ENCODE results near the gene RNASE7. TPM values are rescaled to one million over a fixed set of nuclear protein-coding genes. Genes with fewer than 3 reads are reported as not detected.

Gene RNASE7
- polyA plus RNA-seq, 1 of the 3 experiments (the other 2 are of a cell fraction), result not detected

DNA sequence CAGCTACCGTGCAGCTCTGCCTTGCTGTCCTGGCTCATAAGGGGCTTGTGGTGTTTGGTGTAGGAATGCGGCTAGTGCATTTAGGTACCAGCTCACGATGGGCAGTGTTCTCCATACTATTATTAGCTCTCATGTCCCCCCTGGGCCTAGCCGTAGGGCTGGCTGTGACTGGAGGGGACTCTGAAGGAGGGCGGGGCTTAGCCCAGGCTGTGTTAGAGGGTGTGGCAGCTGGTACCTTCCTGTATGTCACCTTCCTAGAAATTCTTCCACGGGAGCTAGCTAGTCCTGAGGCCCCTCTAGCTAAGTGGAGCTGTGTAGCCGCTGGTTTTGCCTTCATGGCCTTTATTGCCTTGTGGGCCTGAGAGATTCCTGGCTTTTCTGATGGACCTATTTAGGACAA is 40.9 kb upstream of the RNASE7 start:
- no peak for DNase-seq
- Histone ChIP-seq H3K9me2 (no peaks in the 10 kb centered on the region), H3K4me3 (ENCODE audit: low read depth in 2 of 2, low read length in 1 of 2) (no peak overlapping the region), H2AFZ (ENCODE audit: low read depth) (no peak overlapping the region), H3K36me3 (replicated peaks in 1 of 2; ENCODE audit: control insufficient read depth in 1 of 2, insufficient read depth in 2 of 2, low read length in 1 of 2) (peaks cover 0 to 13% of the 10 kb centered on the region in 2 experiments), H3K9me3 (no peaks in the 10 kb centered on the region), H3K27me3 (ENCODE audit: insufficient read depth) (no peaks in the 10 kb centered on the region), H3K27ac (ENCODE audit: low read depth in 2 of 2, low read length in 1 of 2) (no peak overlapping the region), H3K9ac (no peak overlapping the region), H3K4me2 (no peak overlapping the region), H3F3A (replicated peaks; ENCODE audit: insufficient read depth) (peaks cover 9% of the 10 kb centered on the region), H4K20me1 (ENCODE audit: insufficient read depth) (no peaks in the 10 kb centered on the region), H3K79me2 (ENCODE audit: insufficient read depth) (no peaks in the 10 kb centered on the region), H3K4me1 (ENCODE audit: control insufficient read depth in 1 of 2, insufficient read depth in 2 of 2, low read depth in 1 of 2, low read length in 1 of 2) (no peaks in the 10 kb centered on the region; a peak in 1 of 4 replicates)
- TF ChIP-seq, protein P1, sequence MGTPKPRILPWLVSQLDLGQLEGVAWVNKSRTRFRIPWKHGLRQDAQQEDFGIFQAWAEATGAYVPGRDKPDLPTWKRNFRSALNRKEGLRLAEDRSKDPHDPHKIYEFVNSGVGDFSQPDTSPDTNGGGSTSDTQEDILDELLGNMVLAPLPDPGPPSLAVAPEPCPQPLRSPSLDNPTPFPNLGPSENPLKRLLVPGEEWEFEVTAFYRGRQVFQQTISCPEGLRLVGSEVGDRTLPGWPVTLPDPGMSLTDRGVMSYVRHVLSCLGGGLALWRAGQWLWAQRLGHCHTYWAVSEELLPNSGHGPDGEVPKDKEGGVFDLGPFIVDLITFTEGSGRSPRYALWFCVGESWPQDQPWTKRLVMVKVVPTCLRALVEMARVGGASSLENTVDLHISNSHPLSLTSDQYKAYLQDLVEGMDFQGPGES (IDR thresholded peaks at IDR 0.05; ENCODE audit: low read depth, low read length), result no peak
- TF ChIP-seq YY1 (IDR thresholded peaks at IDR 0.05; ENCODE audit: low read depth), result no peak
- TF ChIP-seq, protein P2, sequence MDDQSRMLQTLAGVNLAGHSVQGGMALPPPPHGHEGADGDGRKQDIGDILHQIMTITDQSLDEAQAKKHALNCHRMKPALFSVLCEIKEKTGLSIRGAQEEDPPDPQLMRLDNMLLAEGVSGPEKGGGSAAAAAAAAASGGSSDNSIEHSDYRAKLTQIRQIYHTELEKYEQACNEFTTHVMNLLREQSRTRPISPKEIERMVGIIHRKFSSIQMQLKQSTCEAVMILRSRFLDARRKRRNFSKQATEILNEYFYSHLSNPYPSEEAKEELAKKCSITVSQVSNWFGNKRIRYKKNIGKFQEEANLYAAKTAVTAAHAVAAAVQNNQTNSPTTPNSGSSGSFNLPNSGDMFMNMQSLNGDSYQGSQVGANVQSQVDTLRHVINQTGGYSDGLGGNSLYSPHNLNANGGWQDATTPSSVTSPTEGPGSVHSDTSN (IDR thresholded peaks at IDR 0.05), result no peak
- TF ChIP-seq, protein P3, sequence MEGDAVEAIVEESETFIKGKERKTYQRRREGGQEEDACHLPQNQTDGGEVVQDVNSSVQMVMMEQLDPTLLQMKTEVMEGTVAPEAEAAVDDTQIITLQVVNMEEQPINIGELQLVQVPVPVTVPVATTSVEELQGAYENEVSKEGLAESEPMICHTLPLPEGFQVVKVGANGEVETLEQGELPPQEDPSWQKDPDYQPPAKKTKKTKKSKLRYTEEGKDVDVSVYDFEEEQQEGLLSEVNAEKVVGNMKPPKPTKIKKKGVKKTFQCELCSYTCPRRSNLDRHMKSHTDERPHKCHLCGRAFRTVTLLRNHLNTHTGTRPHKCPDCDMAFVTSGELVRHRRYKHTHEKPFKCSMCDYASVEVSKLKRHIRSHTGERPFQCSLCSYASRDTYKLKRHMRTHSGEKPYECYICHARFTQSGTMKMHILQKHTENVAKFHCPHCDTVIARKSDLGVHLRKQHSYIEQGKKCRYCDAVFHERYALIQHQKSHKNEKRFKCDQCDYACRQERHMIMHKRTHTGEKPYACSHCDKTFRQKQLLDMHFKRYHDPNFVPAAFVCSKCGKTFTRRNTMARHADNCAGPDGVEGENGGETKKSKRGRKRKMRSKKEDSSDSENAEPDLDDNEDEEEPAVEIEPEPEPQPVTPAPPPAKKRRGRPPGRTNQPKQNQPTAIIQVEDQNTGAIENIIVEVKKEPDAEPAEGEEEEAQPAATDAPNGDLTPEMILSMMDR (IDR thresholded peaks at IDR 0.05), result no peak
- no peak for TF ChIP-seq RCOR1 (IDR thresholded peaks at IDR 0.05; ENCODE audit: low read length)
- TF ChIP-seq CHD2 (IDR thresholded peaks at IDR 0.05; ENCODE audit: low read length, partially characterized antibody), result no peak
- no peak for TF ChIP-seq TCF12 (IDR thresholded peaks at IDR 0.05)
- no peak for TF ChIP-seq MXI1 (IDR thresholded peaks at IDR 0.05; ENCODE audit: low read depth, low read length)
- no peak for TF ChIP-seq RXRA (IDR thresholded peaks at IDR 0.05; ENCODE audit: borderline replicate concordance, low read depth)
- TF ChIP-seq NRF1 (IDR thresholded peaks at IDR 0.05; ENCODE audit: low read depth, low read length), result no peak
- TF ChIP-seq TEAD4 (IDR thresholded peaks at IDR 0.05; ENCODE audit: borderline replicate concordance, insufficient read depth), result no peak
- no peak for TF ChIP-seq GABPA (IDR thresholded peaks at IDR 0.05; ENCODE audit: low read depth)
- TF ChIP-seq, protein P4, sequence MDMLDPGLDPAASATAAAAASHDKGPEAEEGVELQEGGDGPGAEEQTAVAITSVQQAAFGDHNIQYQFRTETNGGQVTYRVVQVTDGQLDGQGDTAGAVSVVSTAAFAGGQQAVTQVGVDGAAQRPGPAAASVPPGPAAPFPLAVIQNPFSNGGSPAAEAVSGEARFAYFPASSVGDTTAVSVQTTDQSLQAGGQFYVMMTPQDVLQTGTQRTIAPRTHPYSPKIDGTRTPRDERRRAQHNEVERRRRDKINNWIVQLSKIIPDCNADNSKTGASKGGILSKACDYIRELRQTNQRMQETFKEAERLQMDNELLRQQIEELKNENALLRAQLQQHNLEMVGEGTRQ (IDR thresholded peaks at IDR 0.05; ENCODE audit: borderline replicate concordance, low read depth, low read length), result no peak
- TF ChIP-seq RFX5 (IDR thresholded peaks at IDR 0.05; ENCODE audit: low read length), result no peak
- TF ChIP-seq GATA2 (CRISPR knock-in tag; IDR thresholded peaks at IDR 0.05), result no peak
- TF ChIP-seq ELF1 (IDR thresholded peaks at IDR 0.05), result no peak
- TF ChIP-seq TAF1 (IDR thresholded peaks at IDR 0.05; ENCODE audit: borderline replicate concordance, low read depth, low read length), result no peak
- TF ChIP-seq, protein P5, sequence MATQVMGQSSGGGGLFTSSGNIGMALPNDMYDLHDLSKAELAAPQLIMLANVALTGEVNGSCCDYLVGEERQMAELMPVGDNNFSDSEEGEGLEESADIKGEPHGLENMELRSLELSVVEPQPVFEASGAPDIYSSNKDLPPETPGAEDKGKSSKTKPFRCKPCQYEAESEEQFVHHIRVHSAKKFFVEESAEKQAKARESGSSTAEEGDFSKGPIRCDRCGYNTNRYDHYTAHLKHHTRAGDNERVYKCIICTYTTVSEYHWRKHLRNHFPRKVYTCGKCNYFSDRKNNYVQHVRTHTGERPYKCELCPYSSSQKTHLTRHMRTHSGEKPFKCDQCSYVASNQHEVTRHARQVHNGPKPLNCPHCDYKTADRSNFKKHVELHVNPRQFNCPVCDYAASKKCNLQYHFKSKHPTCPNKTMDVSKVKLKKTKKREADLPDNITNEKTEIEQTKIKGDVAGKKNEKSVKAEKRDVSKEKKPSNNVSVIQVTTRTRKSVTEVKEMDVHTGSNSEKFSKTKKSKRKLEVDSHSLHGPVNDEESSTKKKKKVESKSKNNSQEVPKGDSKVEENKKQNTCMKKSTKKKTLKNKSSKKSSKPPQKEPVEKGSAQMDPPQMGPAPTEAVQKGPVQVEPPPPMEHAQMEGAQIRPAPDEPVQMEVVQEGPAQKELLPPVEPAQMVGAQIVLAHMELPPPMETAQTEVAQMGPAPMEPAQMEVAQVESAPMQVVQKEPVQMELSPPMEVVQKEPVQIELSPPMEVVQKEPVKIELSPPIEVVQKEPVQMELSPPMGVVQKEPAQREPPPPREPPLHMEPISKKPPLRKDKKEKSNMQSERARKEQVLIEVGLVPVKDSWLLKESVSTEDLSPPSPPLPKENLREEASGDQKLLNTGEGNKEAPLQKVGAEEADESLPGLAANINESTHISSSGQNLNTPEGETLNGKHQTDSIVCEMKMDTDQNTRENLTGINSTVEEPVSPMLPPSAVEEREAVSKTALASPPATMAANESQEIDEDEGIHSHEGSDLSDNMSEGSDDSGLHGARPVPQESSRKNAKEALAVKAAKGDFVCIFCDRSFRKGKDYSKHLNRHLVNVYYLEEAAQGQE (IDR thresholded peaks at IDR 0.05; ENCODE audit: low read depth, low read length), result no peak
- no peak for TF ChIP-seq EZH2phosphoT487 (IDR thresholded peaks at IDR 0.05; ENCODE audit: borderline replicate concordance, low read depth)
- no peak for TF ChIP-seq FOSL2 (IDR thresholded peaks at IDR 0.05; ENCODE audit: borderline replicate concordance, low read depth)
- 53% methylated on average over 6 of the region's 7 CpGs for WGBS (ENCODE audit: low lambda C conversion rate)
- POLR2A ChIA-PET, result interaction anchor here (0.6 kb wide), 1 partner anchor 97 kb away, joined by 4 read pairs; the partner anchor contains the start of gene ZNF219
- CTCF ChIA-PET, result interaction anchor here (0.6 to 7.5 kb wide), 5 partner anchors 10 to 104 kb away, joined by 3 to 83 read pairs (median 4); no protein-coding TSS in a partner anchor
